ENCODE data around the gene CARD11. TPM values are rescaled to one million over a fixed set of nuclear protein-coding genes. Genes with fewer than 3 reads are reported as not detected.
"Not testable (repeated sequence)": the region's sequence is repeated elsewhere in the genome, so short reads cannot be mapped to it uniquely, and the experiment has no call there.

The CARD11 gene
- total and polyA plus RNA-seq, 2 of the 4 experiments (the other 2 are of a cell fraction): 0.18 to 0.26 TPM

GRCh38 chr7:3021224-3021623 lies 22.4 kb downstream of the CARD11 start:
- H4K91ac ChIP-seq (ENCODE audit: insufficient read depth, low read depth, low read length); H3K56ac ChIP-seq (ENCODE audit: extremely low read depth, insufficient read depth, low read length); H2AK9ac ChIP-seq (replicated peaks; ENCODE audit: low read depth, low read length, poor library complexity); H3K79me1 ChIP-seq (ENCODE audit: low read depth in 1 of 2, low read length in 2 of 2); H3K4me2 ChIP-seq (ENCODE audit: low read depth, low read length); H3K9me3 ChIP-seq (ENCODE audit: control insufficient read depth, insufficient read depth, low read length); H2AFZ ChIP-seq (replicated peaks; ENCODE audit: low read length, poor library complexity); H4K5ac ChIP-seq (ENCODE audit: low read depth, low read length); H3K4ac ChIP-seq (ENCODE audit: low read depth, low read length); H3K18ac ChIP-seq (ENCODE audit: low read depth, low read length); dilution Hi-C loops (cut with HindIII; ENCODE audit: low sequenced_read_pairs, unreplicated experiment); H2BK20ac ChIP-seq (ENCODE audit: low read depth, low read length); H3K27ac ChIP-seq (ENCODE audit: insufficient read depth, low read length); H2AK5ac ChIP-seq (ENCODE audit: low read depth, low read length); H3K36me3 ChIP-seq (ENCODE audit: control insufficient read depth, insufficient read depth, low read length); H3K23ac ChIP-seq (ENCODE audit: low read depth, low read length); intact Hi-C loops (cut with micrococcal nuclease); H3K27me3 ChIP-seq (ENCODE audit: control insufficient read depth, insufficient read depth, low read length); POLR2A ChIA-PET (ENCODE audit: unreplicated experiment); DNase-seq; H4K20me1 ChIP-seq (ENCODE audit: insufficient read depth, low read length); ATAC-seq (ENCODE audit: low read depth); H2BK15ac ChIP-seq (ENCODE audit: low read depth, low read length); CTCF ChIA-PET; BruUV-seq (replicated peaks); H4K8ac ChIP-seq (ENCODE audit: low read depth in 2 of 2, low read length in 2 of 2); H2BK120ac ChIP-seq (ENCODE audit: low read depth, low read length); H3K4me3 ChIP-seq (ENCODE audit: insufficient read depth, low read depth, low read length); H3K4me1 ChIP-seq (ENCODE audit: control insufficient read depth, insufficient read depth, low read length); H3K14ac ChIP-seq (replicated peaks; ENCODE audit: low read depth, low read length); H3K9ac ChIP-seq (ENCODE audit: low read depth, low read length); in situ Hi-C loops (cut with MboI; ENCODE audit: low sequenced_read_pairs); H3K9me1 ChIP-seq (ENCODE audit: insufficient read depth, low read length); H2BK5ac ChIP-seq (ENCODE audit: low read depth, low read length, poor library complexity, severe bottlenecking): not testable (repeated sequence)
- WGBS, 2 experiments (ENCODE audit: extremely low coverage in 2 of 2, insufficient read length in 1 of 2): no CpG with 5 or more reads among the region's 8 CpGs

Data from IMR-90 (cell line).